Sigmoid colon (tissue), 7 donors: ENCODE measurements around the gene DSCAML1. TPM values are rescaled to one million over a fixed set of nuclear protein-coding genes. Genes with fewer than 3 reads are reported as not detected.
A peak's percentile ranks its signal among the peaks of the same experiment; 100 is the strongest.

Source experiments
- DNase-seq: peaks from one replicate; pipeline ENCODE4 v3.0.0-alpha.2; 2019
- H3K27ac ChIP-seq, 4 donors: fragments of 200-600 bp; sonication (generic); one replicate each; pipeline ENCODE4 v1.5.1; 2016 to 2019; ENCODE audit warnings: mild to moderate bottlenecking in 1 of 4
- H3K27me3 ChIP-seq, 3 donors: fragments of 200-600 bp; sonication (generic); one replicate each; pipeline ENCODE4 v1.5.1; 2019; ENCODE audit warnings: mild to moderate bottlenecking in 1 of 3
- H3K36me3 ChIP-seq, 4 donors: fragments of 200-600 bp; sonication (generic); one replicate each; pipeline ENCODE4 v1.5.1; 2016 to 2019
- H3K4me1 ChIP-seq, 4 donors: fragments of 200-600 bp; sonication (generic); one replicate each; pipeline ENCODE4 v1.5.1; 2017 to 2019
- H3K4me3 ChIP-seq, 4 donors: fragments of 200-600 bp; sonication (generic); one replicate each; pipeline ENCODE4 v1.5.1; 2017 to 2019; ENCODE audit warnings: mild to moderate bottlenecking in 2 of 4, moderate library complexity in 1 of 4
- H3K9me3 ChIP-seq, 4 donors: fragments of 200-600 bp in 3 of 4; sonication (generic) in 3 of 4; one replicate each; pipeline versions ENCODE4 v1.5.1 to v1.6.1; 2013 to 2019
- EP300 ChIP-seq, 4 donors: sonication (generic); formaldehyde crosslinking; IDR thresholded peaks; one replicate each; pipeline ENCODE4 v1.6.1; 2017; ENCODE audit warnings: antibody characterized with exemption in 4 of 4
- POLR2A ChIP-seq, 2 donors: fragments of 450-650 bp; IDR thresholded peaks; one replicate each; pipeline ENCODE4 v1.6.1; 2016; ENCODE audit warnings: antibody characterized with exemption in 2 of 2, mild to moderate bottlenecking in 2 of 2, moderate library complexity in 2 of 2
- POLR2AphosphoS5 ChIP-seq, 4 donors: sonication (generic); formaldehyde crosslinking; IDR thresholded peaks; one replicate each; pipeline ENCODE4 v1.6.1; 2017; ENCODE audit warnings: antibody characterized with exemption in 4 of 4
- WGBS, 2 donors: extraction: QIAGEN DNeasy Blood & Tissue Kit; methylation state at CpG; one replicate each; pipeline ENCODE4 v1.1.7; 2013; 5-methylcytosine and 5-hydroxymethylcytosine counted together
- intact Hi-C: fragments of 100-400 bp; cut with DNase I; formaldehyde crosslinking; loops from one replicate; pipeline ENCODE4 v1.15.1; 2023
- polyA plus RNA-seq, 3 donors: library from polyadenylated mRNA; stranded (reverse); fragments of 200-250 nt; gene quantifications; one replicate each; pipeline ENCODE4 v1.2.3, GENCODE V29; 2013
- total RNA-seq, 4 donors: library from RNA; depleted of rRNA; stranded (reverse); fragments of >200 nt; gene quantifications; one replicate each; pipeline ENCODE4 v1.1.0, GENCODE V29; 2016
- TF ChIP-seq, protein P1 (sequence below), 4 experiments: fragments of 450-650 bp in 3 of 4; fragments of 200-600 bp in 1 of 4; IDR thresholded peaks; one replicate each; pipeline ENCODE4 v1.5.1; 2016 to 2019; ENCODE audit warnings: antibody characterized with exemption in 4 of 4, mild to moderate bottlenecking in 3 of 4, moderate library complexity in 2 of 4
- donor health status: healthy with polysubstance abuse.
- donor health status: Bipolar disorder and iron deficiency.
- donor health status: healthy.

The DSCAML1 gene
- total and polyA plus RNA-seq, 7 donors = under 0.01 to 7.5 (median 1.2) TPM

DNA sequence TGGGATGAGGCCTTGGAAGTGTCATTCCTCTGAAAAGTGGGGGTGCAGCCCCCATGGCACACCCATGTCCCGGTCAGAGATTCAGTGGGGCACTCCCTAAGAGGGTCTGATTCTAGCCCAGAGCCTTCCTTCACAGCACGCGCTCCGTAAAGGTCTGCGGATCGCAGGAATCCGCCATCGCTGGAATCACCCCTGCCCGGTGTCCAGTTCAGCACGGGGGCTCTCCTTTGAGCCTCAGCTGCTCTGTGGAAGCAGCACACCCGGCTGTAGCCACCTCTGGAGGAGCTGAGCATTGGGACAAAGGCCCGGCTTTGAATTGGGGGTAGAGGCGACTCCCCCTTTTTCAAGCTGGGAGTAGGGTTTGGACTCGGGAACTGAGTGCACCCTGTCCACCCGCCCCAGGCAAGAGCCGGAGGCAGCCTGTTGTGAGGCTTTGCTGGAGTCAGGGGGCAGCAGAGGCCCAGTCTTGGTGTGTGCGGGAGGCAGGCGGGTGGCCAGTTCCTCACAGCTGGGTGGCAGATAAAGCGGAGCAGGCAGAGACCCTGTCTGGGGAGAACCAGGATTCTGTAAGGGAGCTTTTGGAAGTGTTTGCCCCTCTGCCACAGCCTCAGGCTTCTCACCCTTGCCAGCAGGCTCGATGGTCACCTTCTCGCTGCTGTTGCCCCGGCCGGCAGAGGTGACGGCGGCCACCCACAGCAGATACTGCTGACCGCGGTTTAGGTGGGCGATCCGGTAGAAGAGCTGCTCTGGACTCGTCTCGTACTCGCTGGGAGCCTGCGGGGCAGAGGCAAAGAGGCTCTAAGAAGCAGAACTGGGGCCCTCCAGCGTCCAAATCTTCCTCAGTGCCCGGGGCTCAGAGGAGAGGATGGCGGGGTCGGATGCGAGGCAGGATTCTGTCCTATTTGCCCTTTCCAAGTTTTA, 353.5 kb downstream of the DSCAML1 start:
- TF ChIP-seq POLR2AphosphoS5 (IDR thresholded peaks at IDR 0.05) (no peak), EP300 (IDR thresholded peaks at IDR 0.05) (no peak)
- TF ChIP-seq, protein P1, sequence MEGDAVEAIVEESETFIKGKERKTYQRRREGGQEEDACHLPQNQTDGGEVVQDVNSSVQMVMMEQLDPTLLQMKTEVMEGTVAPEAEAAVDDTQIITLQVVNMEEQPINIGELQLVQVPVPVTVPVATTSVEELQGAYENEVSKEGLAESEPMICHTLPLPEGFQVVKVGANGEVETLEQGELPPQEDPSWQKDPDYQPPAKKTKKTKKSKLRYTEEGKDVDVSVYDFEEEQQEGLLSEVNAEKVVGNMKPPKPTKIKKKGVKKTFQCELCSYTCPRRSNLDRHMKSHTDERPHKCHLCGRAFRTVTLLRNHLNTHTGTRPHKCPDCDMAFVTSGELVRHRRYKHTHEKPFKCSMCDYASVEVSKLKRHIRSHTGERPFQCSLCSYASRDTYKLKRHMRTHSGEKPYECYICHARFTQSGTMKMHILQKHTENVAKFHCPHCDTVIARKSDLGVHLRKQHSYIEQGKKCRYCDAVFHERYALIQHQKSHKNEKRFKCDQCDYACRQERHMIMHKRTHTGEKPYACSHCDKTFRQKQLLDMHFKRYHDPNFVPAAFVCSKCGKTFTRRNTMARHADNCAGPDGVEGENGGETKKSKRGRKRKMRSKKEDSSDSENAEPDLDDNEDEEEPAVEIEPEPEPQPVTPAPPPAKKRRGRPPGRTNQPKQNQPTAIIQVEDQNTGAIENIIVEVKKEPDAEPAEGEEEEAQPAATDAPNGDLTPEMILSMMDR (IDR thresholded peaks at IDR 0.05) = peak in 2 of 4 experiments; percentile 21 to 44
- intact Hi-C loops = no loop called here
- Histone ChIP-seq H3K4me3 (no peak overlapping the region), H3K9me3 (no peaks in the 10 kb centered on the region), H3K27ac (no peak overlapping the region), H3K4me1 (peaks cover 0 to 5% (median 0%) of the 10 kb centered on the region in 4 donors), H3K27me3 (no peaks in the 10 kb centered on the region), H3K36me3 (no peaks in the 10 kb centered on the region)
- WGBS, 2 donors = 59% methylated on average over 38 of the region's 38 CpGs
- DNase-seq = peak; percentile 69

DNA sequence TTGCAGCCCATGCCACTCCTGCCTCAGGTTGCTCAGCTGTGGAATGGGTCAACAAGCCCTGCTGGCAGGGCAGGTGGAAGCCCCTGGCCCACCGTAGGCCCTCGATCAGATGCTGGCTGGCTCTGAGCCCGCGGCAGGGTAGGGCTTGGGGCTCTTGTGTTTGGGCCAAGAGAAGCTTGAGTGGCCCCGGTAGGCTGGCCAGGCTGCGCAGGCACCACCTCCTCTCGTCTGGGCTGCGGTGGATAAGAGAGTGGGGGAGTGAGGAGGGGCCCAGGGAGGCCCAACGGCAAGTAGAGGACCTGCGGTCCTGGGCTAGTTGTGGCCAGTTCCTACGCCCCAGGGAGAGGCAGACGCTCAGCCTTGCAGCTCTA, 354.2 kb downstream of the DSCAML1 start:
- H3K36me3 ChIP-seq = no peaks in the 10 kb centered on the region
- H3K27me3 ChIP-seq = no peaks in the 10 kb centered on the region
- no peak overlapping the region for H3K27ac ChIP-seq
- DNase-seq = no peak
- intact Hi-C loops = no loop called here
- TF ChIP-seq EP300 (IDR thresholded peaks at IDR 0.05) (no peak), POLR2AphosphoS5 (IDR thresholded peaks at IDR 0.05) (no peak), POLR2A (IDR thresholded peaks at IDR 0.05) (no peak)
- TF ChIP-seq, protein P1 (IDR thresholded peaks at IDR 0.05) = no peak
- 90 to 92% methylated on average over 12 of the region's 12 CpGs for WGBS, 2 donors
- peaks cover 0 to 5% (median 0%) of the 10 kb centered on the region in 4 donors for H3K4me1 ChIP-seq
- H3K9me3 ChIP-seq = no peaks in the 10 kb centered on the region
- no peak overlapping the region for H3K4me3 ChIP-seq

DNA sequence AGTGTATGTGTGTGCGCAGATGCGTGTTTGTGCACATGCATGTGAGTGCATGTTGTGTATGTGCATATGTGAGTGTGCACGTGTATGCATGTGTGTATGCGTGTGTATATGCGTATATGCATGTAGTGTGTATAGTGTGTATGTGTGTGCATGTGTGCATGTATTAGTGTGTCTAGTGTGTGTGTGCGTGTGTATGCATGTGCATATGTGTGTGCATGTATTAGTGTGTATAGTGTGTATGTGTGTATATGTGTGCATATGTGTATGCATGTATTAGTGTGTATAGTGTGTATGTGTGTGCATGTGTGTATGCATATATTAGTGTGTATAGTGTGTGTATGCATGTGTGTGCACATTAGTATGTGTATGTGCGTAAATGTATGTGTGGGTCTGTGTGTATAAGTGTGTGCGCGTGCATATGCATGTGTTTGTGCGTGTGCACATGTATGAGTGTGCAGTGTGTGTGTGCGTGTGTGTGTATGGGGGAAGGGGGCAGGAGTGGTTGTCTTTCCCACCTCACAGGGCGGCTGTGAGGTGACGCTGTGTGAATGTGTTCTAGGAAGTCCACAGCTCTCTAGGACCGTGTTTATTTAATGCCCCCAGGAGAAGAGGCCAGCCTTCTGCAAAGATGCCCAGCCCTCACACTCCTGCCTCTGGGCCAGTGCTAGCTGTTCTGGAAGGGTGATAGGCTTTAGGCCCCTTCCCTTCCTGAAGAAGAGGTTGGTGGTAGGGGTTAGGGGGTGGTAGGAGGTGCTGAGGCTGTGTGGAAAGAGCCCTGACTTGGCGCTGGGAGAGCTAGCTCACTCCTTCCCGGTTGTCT, 354.8 kb downstream of the DSCAML1 start:
- H3K4me3 ChIP-seq = no peak overlapping the region
- H3K9me3 ChIP-seq = no peaks in the 10 kb centered on the region
- H3K36me3 ChIP-seq = no peaks in the 10 kb centered on the region
- H3K27me3 ChIP-seq = no peaks in the 10 kb centered on the region
- H3K4me1 ChIP-seq = peaks cover 0 to 5% (median 0%) of the 10 kb centered on the region in 4 donors
- intact Hi-C loops = no loop called here
- TF ChIP-seq POLR2AphosphoS5 (IDR thresholded peaks at IDR 0.05) (no peak), POLR2A (IDR thresholded peaks at IDR 0.05) (no peak), EP300 (IDR thresholded peaks at IDR 0.05) (no peak)
- TF ChIP-seq, protein P1 (IDR thresholded peaks at IDR 0.05) = no peak
- DNase-seq = no peak
- 90 to 95% methylated on average over 16 of the region's 16 CpGs for WGBS, 2 donors
- no peak overlapping the region for H3K27ac ChIP-seq

DNA sequence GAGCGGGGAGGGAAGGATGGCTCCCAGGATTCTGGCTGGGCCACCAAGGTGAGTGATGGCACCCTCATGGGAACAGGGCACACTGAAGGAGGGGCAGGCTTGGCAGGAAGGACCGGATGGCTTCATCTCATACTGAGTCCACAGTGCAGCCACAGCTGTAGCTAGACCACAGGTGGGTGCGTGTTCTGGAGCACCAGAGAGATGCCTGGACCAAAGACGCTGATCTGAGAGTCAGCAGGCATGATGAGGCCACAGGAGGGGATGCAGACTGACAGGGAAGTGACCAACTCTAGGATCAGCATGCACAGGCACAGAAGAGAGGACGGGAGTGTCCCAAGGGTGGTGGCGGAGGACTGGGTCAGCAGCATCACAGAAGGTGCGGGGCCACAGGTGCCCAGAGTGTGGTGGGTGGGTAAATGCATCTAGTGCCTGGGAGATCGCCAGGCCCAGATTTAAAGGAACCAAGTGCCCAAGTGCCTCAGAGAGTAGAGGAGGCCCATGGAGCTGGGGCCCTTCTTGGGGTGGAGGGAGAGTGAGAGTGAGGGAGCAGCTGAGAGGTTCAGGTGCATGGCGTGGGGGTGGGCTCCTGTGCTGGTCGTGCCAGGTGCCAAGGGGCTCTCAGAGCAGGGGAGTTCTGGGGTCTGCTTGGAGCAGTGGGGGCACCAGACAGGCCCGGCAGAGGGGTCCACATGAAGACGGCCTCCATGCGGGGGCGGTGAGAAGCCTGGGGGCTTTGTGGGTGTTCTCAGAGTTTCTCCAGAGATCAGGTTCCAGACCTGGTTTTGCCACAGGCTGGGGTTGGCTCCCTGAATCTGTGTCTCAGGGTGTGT, 355.7 kb downstream of the DSCAML1 start:
- Histone ChIP-seq H3K4me1 (peaks cover 0 to 5% (median 0%) of the 10 kb centered on the region in 4 donors), H3K27me3 (no peaks in the 10 kb centered on the region), H3K4me3 (no peak overlapping the region), H3K36me3 (peaks cover 0 to 7% (median 0%) of the 10 kb centered on the region in 4 donors), H3K9me3 (no peaks in the 10 kb centered on the region), H3K27ac (no peak overlapping the region)
- 87 to 93% methylated on average over 14 of the region's 14 CpGs for WGBS, 2 donors
- TF ChIP-seq POLR2AphosphoS5 (IDR thresholded peaks at IDR 0.05) (no peak), POLR2A (IDR thresholded peaks at IDR 0.05) (no peak), EP300 (IDR thresholded peaks at IDR 0.05) (no peak)
- TF ChIP-seq, protein P1 (IDR thresholded peaks at IDR 0.05) = no peak
- DNase-seq = no peak
- intact Hi-C loops = no loop called here
